Fibroblast of pulmonary artery (primary cell): Measurements from ENCODE around the gene KCNQ4.

Experiments used
- DNase-seq: peaks from one replicate; pipeline ENCODE4 v3.0.0-alpha.2; 2010; ENCODE audit warnings: low read depth
- H3K4me3 ChIP-seq: replicated peaks from 2 replicates; pipeline ENCODE4 v1.5.1; 2011; ENCODE audit warnings: low read depth, mild to moderate bottlenecking, control low read depth, low read length, moderate library complexity
- TF ChIP-seq, protein P1 (sequence below): IDR thresholded peaks from 2 replicates; pipeline ENCODE4 v1.5.1; 2011; ENCODE audit warnings: mild to moderate bottlenecking, control low read depth, low read length, inconsistent platforms; ENCODE audit errors: missing control alignments

Gene KCNQ4

GRCh38 chr1:40762144-40762923 lies 21.3 kb upstream of the KCNQ4 start:
- DNase-seq: no peak
- H3K4me3 ChIP-seq: no peak overlapping the region
- TF ChIP-seq, protein P1, sequence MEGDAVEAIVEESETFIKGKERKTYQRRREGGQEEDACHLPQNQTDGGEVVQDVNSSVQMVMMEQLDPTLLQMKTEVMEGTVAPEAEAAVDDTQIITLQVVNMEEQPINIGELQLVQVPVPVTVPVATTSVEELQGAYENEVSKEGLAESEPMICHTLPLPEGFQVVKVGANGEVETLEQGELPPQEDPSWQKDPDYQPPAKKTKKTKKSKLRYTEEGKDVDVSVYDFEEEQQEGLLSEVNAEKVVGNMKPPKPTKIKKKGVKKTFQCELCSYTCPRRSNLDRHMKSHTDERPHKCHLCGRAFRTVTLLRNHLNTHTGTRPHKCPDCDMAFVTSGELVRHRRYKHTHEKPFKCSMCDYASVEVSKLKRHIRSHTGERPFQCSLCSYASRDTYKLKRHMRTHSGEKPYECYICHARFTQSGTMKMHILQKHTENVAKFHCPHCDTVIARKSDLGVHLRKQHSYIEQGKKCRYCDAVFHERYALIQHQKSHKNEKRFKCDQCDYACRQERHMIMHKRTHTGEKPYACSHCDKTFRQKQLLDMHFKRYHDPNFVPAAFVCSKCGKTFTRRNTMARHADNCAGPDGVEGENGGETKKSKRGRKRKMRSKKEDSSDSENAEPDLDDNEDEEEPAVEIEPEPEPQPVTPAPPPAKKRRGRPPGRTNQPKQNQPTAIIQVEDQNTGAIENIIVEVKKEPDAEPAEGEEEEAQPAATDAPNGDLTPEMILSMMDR: no peak

GRCh38 chr1:40763742-40764532 lies 19.6 kb upstream of the KCNQ4 start:
- TF ChIP-seq, protein P1: no peak
- DNase-seq: no peak
- no peak overlapping the region for H3K4me3 ChIP-seq

GRCh38 chr1:40764981-40765380 lies 18.6 kb upstream of the KCNQ4 start:
- DNase-seq: no peak
- H3K4me3 ChIP-seq: no peak overlapping the region
- TF ChIP-seq, protein P1: no peak

DNA sequence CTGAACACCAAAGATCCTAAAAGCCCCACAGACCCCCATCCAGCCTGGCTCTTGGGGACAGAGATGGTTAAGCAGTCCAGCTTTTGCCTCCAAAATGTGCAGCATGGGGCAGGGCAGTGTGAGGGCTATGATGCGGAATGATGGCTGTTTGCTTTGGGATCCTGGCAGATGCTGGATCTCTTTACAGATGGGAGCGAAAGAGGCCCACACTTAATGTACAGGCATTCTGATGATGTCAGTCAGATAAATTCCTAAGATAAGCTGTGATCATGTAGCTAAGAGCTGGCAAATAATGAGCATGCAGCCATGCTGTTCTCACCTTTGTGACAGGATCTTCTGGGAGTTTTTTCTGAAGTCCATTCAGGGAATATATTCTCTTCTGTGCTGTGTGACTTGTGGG lies 17.6 kb upstream of the KCNQ4 start:
- TF ChIP-seq, protein P1: no peak
- H3K4me3 ChIP-seq: no peak overlapping the region
- no peak for DNase-seq

DNA sequence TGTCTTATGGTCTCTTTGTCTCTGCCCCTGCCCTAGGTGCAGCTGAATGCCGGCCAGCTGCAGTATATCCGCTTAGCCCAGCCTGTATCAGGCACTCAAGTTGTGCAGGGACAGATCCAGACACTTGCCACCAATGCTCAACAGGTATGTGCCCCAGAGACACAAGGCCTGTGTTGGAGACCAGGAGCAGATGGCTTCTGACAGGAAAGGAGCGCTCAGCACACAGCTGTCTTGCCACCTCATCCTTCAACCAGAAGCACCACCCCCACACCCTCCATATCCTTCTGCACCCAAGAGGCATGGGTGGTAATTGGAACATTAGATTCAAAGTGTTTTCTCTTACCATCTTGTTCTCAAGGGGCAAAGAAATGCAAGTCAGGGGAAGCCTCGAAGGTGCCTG lies 17.0 kb upstream of the KCNQ4 start:
- TF ChIP-seq, protein P1: no peak
- no peak for DNase-seq
- no peak overlapping the region for H3K4me3 ChIP-seq

- no peak for DNase-seq
- TF ChIP-seq, protein P1: no peak
- H3K4me3 ChIP-seq: no peak overlapping the region
These were observed 15.2 kb upstream of the KCNQ4 start for GRCh38 chr1:40768146-40768990.
